Activated CD4-positive, alpha-beta T cell treated with anti-CD3 and anti-CD28 coated beads, Interleukin-2, amount 10 ng/mL, durations not matched to agents 24 days and 14 days (primary cell): ENCODE measurements around the gene ATAT1. TPM values are rescaled to one million over a fixed set of nuclear protein-coding genes. Genes with fewer than 3 reads are reported as not detected.
"Not testable (repeated sequence)": the region's sequence is repeated elsewhere in the genome, so short reads cannot be mapped to it uniquely, and the experiment has no call there.

ENCODE experiments used
- DNase-seq: peaks from one replicate; pipeline ENCODE4 v3.0.0; 2022
- H3K27ac Mint-ChIP-seq: one replicate; pipeline ENCODE4 v1.8.0; 2022; ENCODE audit warnings: mild to moderate bottlenecking, mixed read lengths
- H3K27me3 Mint-ChIP-seq: one replicate; pipeline ENCODE4 v1.8.0; 2022; ENCODE audit warnings: mixed read lengths
- H3K36me3 Mint-ChIP-seq: one replicate; pipeline ENCODE4 v1.8.0; 2022; ENCODE audit warnings: low read depth, mild to moderate bottlenecking, mixed read lengths
- H3K4me1 Mint-ChIP-seq: one replicate; pipeline ENCODE4 v1.8.0; 2021; ENCODE audit warnings: mixed read lengths
- H3K4me3 Mint-ChIP-seq: one replicate; pipeline ENCODE4 v1.8.0; 2022; ENCODE audit warnings: mild to moderate bottlenecking, moderate library complexity, mixed read lengths
- H3K9me3 Mint-ChIP-seq: one replicate; pipeline ENCODE4 v1.8.0; 2021; ENCODE audit warnings: mixed read lengths
- intact Hi-C: fragments of 100-400 bp; cut with micrococcal nuclease; formaldehyde crosslinking; loops from one replicate; pipeline ENCODE4 v1.15.1; 2023
- total RNA-seq: library from RNA; stranded (reverse); gene quantifications from 2 replicates; pipeline ENCODE4 v1.2.3, GENCODE V29; 2022

The ATAT1 gene
- total RNA-seq = 11.4 and 14.4 TPM in 2 replicates

GRCh38 chr6:30626484-30627366 lies at the start of gene ATAT1:
Gene ATAT1 (plus strand): TSS chr6:30626874.
- no peaks in the 10 kb centered on the region for H3K9me3 Mint-ChIP-seq
- peaks cover 21% of the 10 kb centered on the region for H3K4me1 Mint-ChIP-seq
- H3K27me3 Mint-ChIP-seq = no peaks in the 10 kb centered on the region
- H3K4me3 Mint-ChIP-seq = peak within 1 kb of the TSS; percentile 91
- intact Hi-C loops = loop anchor here (1.0 to 2.0 kb wide), 2 partner anchors 9 to 20 kb away; partner anchors contain the start of genes C6orf136, MRPS18B and PPP1R10
- peak within 1 kb of the TSS; percentile 95 for H3K27ac Mint-ChIP-seq
- peak; percentile 97 for DNase-seq
- peaks cover 47% of the 10 kb centered on the region for H3K36me3 Mint-ChIP-seq

- Mint-ChIP-seq H3K4me1 (peaks cover 34% of the 10 kb centered on the region), H3K27me3 (no peaks in the 10 kb centered on the region), H3K4me3 (no peak overlapping the region), H3K36me3 (peaks cover 74% of the 10 kb centered on the region), H3K9me3 (no peaks in the 10 kb centered on the region), H3K27ac (no peak overlapping the region)
- no peak for DNase-seq
- intact Hi-C loops = no loop called here
These were observed 48.6 kb upstream of the ATAT1 start for GRCh38 chr6:30578051-30578450.

- H3K4me3 Mint-ChIP-seq = no peak overlapping the region
- no peak overlapping the region for H3K27ac Mint-ChIP-seq
These were observed 42.8 kb upstream of the ATAT1 start for GRCh38 chr6:30583921-30584320.

GRCh38 chr6:30589754-30590358 lies 36.8 kb upstream of the ATAT1 start:
- H3K27me3 Mint-ChIP-seq = no peaks in the 10 kb centered on the region
- H3K9me3 Mint-ChIP-seq = no peaks in the 10 kb centered on the region
- H3K4me1 Mint-ChIP-seq = peaks cover 7% of the 10 kb centered on the region
- H3K27ac Mint-ChIP-seq = peak overlapping the region; percentile 25
- no peak for DNase-seq
- H3K36me3 Mint-ChIP-seq = peaks cover 68% of the 10 kb centered on the region
- intact Hi-C loops = no loop called here
- no peak overlapping the region for H3K4me3 Mint-ChIP-seq

More at GRCh38 chr6:30583921-30584320, 42.8 kb upstream of the ATAT1 start:
- Mint-ChIP-seq H3K27me3 (no peaks in the 10 kb centered on the region), H3K9me3 (no peaks in the 10 kb centered on the region), H3K36me3 (peaks cover 75% of the 10 kb centered on the region), H3K4me1 (no peaks in the 10 kb centered on the region)
- DNase-seq = no peak
- intact Hi-C loops = no loop called here

GRCh38 chr6:30590509-30590908 lies 36.2 kb upstream of the ATAT1 start:
- no peak for DNase-seq
- peaks cover 8% of the 10 kb centered on the region for H3K4me1 Mint-ChIP-seq
- intact Hi-C loops = no loop called here
- peaks cover 66% of the 10 kb centered on the region for H3K36me3 Mint-ChIP-seq
- H3K27me3 Mint-ChIP-seq = no peaks in the 10 kb centered on the region
- no peak overlapping the region for H3K27ac Mint-ChIP-seq
- no peaks in the 10 kb centered on the region for H3K9me3 Mint-ChIP-seq
- no peak overlapping the region for H3K4me3 Mint-ChIP-seq

- H3K4me1 Mint-ChIP-seq = peaks cover 9% of the 10 kb centered on the region
- no peak overlapping the region for H3K4me3 Mint-ChIP-seq
- no peak for DNase-seq
- H3K36me3 Mint-ChIP-seq = peaks cover 64% of the 10 kb centered on the region
- H3K27ac Mint-ChIP-seq = no peak overlapping the region
- no peaks in the 10 kb centered on the region for H3K9me3 Mint-ChIP-seq
- intact Hi-C loops = no loop called here
- H3K27me3 Mint-ChIP-seq = no peaks in the 10 kb centered on the region
These were observed 35.7 kb upstream of the ATAT1 start for GRCh38 chr6:30591008-30591407.

GRCh38 chr6:30592287-30592686 lies 34.4 kb upstream of the ATAT1 start:
- intact Hi-C loops = no loop called here
- Mint-ChIP-seq H3K4me1 (peaks cover 10% of the 10 kb centered on the region), H3K4me3 (no peak overlapping the region), H3K27ac (peak overlapping the region; percentile 25), H3K9me3 (no peaks in the 10 kb centered on the region), H3K27me3 (no peaks in the 10 kb centered on the region), H3K36me3 (peaks cover 60% of the 10 kb centered on the region)
- DNase-seq = no peak

GRCh38 chr6:30597315-30598144 lies 29.1 kb upstream of the ATAT1 start:
- H3K9me3 Mint-ChIP-seq, H3K4me3 Mint-ChIP-seq, H3K27me3 Mint-ChIP-seq: not testable (repeated sequence)
- intact Hi-C loops = loop anchor here (1.0 to 5.0 kb wide), 2 partner anchors 55 to 114 kb away; no protein-coding TSS in a partner anchor
- peaks cover 46% of the 10 kb centered on the region for H3K36me3 Mint-ChIP-seq
- peak overlapping the region; percentile 74 for H3K27ac Mint-ChIP-seq
- DNase-seq = peak; percentile 94
- peaks cover 12% of the 10 kb centered on the region for H3K4me1 Mint-ChIP-seq

GRCh38 chr6:30598912-30599624 lies 27.6 kb upstream of the ATAT1 start:
- Mint-ChIP-seq H3K9me3 (no peaks in the 10 kb centered on the region), H3K4me1 (peaks cover 17% of the 10 kb centered on the region), H3K36me3 (peaks cover 55% of the 10 kb centered on the region), H3K27me3 (no peaks in the 10 kb centered on the region), H3K4me3 (no peak overlapping the region), H3K27ac (no peak overlapping the region)
- intact Hi-C loops = loop anchor here (5.0 kb wide), 1 partner anchor 57 kb away; no protein-coding TSS in a partner anchor
- DNase-seq = no peak

GRCh38 chr6:30599625-30600324 lies 26.9 kb upstream of the ATAT1 start:
- H3K9me3 Mint-ChIP-seq = no peaks in the 10 kb centered on the region
- H3K27ac Mint-ChIP-seq = no peak overlapping the region
- no peak overlapping the region for H3K4me3 Mint-ChIP-seq
- no peak for DNase-seq
- H3K27me3 Mint-ChIP-seq = no peaks in the 10 kb centered on the region
- peaks cover 56% of the 10 kb centered on the region for H3K36me3 Mint-ChIP-seq
- peaks cover 17% of the 10 kb centered on the region for H3K4me1 Mint-ChIP-seq
- intact Hi-C loops = loop anchor here (5.0 kb wide), 1 partner anchor 57 kb away; no protein-coding TSS in a partner anchor

GRCh38 chr6:30600451-30600961 lies 26.2 kb upstream of the ATAT1 start:
- H3K36me3 Mint-ChIP-seq = peaks cover 59% of the 10 kb centered on the region
- intact Hi-C loops = no loop called here

GRCh38 chr6:30601436-30601814 lies 25.2 kb upstream of the ATAT1 start:
- intact Hi-C loops = no loop called here
- no peak for DNase-seq
- Mint-ChIP-seq H3K4me3 (no peak overlapping the region), H3K27ac (peak overlapping the region; percentile 29), H3K9me3 (no peaks in the 10 kb centered on the region), H3K36me3 (peaks cover 66% of the 10 kb centered on the region), H3K4me1 (peaks cover 19% of the 10 kb centered on the region), H3K27me3 (no peaks in the 10 kb centered on the region)

More at GRCh38 chr6:30600451-30600961, 26.2 kb upstream of the ATAT1 start:
- Mint-ChIP-seq H3K27ac (peak overlapping the region; percentile 9), H3K27me3 (no peaks in the 10 kb centered on the region), H3K9me3 (no peaks in the 10 kb centered on the region), H3K4me1 (peaks cover 16% of the 10 kb centered on the region), H3K4me3 (no peak overlapping the region)
- no peak for DNase-seq
